OCI-LY3 (cell line): ENCODE measurements around the gene KAT6B.

Experiments
- CTCF ChIP-seq: fragments of 200-600, 300-600 bp; sonication (generic); IDR thresholded peaks from 2 replicates; pipeline ENCODE4 v1.5.1; 2014; ENCODE audit warnings: antibody characterized with exemption, low read length, low read depth
- EZH2phosphoT487 ChIP-seq: fragments of 200-600 bp; shearing (Covaris generic); IDR thresholded peaks from 2 replicates; pipeline ENCODE4 v1.6.1; 2018; ENCODE audit warnings: antibody characterized with exemption, mixed run types, low read depth

DNA sequence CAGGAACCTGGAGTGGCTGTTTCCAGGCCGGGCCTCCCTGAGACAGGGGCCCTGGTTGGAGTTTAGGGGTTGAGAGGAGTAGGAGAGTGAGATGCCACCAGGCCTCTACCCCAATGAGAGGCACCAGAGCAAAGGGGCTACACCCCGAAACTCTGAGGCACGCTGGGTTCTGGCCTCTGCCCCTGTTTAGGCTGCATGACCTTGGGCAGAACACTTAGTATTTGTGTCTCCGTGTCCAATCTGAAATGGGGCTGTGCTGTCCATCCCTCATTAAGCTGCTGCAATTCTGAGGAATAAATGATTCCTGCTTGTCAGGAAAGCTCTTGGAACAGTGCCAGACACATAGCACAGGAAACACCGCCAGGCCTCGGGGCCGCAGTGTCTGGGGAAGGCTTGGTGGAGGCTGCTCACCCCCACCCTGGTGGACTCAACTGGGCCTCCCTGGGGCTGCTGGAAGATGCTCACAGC lies 244.6 kb downstream of the KAT6B start:
- no peak for TF ChIP-seq CTCF
- TF ChIP-seq EZH2phosphoT487, result no peak
